Activated CD4-positive, alpha-beta T cell treated with anti-CD3 and anti-CD28 coated beads, Interleukin-2, amount 10 ng/mL, durations not matched to agents 24 days and 14 days (primary cell): Measurements from ENCODE around the gene EXOSC5. TPM values are rescaled to one million over a fixed set of nuclear protein-coding genes. Genes with fewer than 3 reads are reported as not detected.
"Not testable (repeated sequence)": the region's sequence is repeated elsewhere in the genome, so short reads cannot be mapped to it uniquely, and the experiment has no call there.

Experiments
- DNase-seq: peaks from one replicate; pipeline ENCODE4 v3.0.0; 2022
- H3K27ac Mint-ChIP-seq: one replicate; pipeline ENCODE4 v1.8.0; 2022; ENCODE audit warnings: mild to moderate bottlenecking, mixed read lengths
- H3K27me3 Mint-ChIP-seq: one replicate; pipeline ENCODE4 v1.8.0; 2022; ENCODE audit warnings: mixed read lengths
- H3K36me3 Mint-ChIP-seq: one replicate; pipeline ENCODE4 v1.8.0; 2022; ENCODE audit warnings: low read depth, mild to moderate bottlenecking, mixed read lengths
- H3K4me1 Mint-ChIP-seq: one replicate; pipeline ENCODE4 v1.8.0; 2021; ENCODE audit warnings: mixed read lengths
- H3K4me3 Mint-ChIP-seq: one replicate; pipeline ENCODE4 v1.8.0; 2022; ENCODE audit warnings: mild to moderate bottlenecking, moderate library complexity, mixed read lengths
- H3K9me3 Mint-ChIP-seq: one replicate; pipeline ENCODE4 v1.8.0; 2021; ENCODE audit warnings: mixed read lengths
- intact Hi-C: fragments of 100-400 bp; cut with micrococcal nuclease; formaldehyde crosslinking; loops from one replicate; pipeline ENCODE4 v1.15.1; 2023
- total RNA-seq: library from RNA; stranded (reverse); gene quantifications from 2 replicates; pipeline ENCODE4 v1.2.3, GENCODE V29; 2022

The EXOSC5 gene
- 65.8 and 69.2 TPM in 2 replicates for total RNA-seq

GRCh38 chr19:41397086-41398049 lies at the start of gene EXOSC5, which contains the start of gene BCKDHA:
Gene EXOSC5, minus strand, starts transcription at chr19:41397359. Its CDS starts 31 bp downstream, at chr19:41397328.
Gene BCKDHA, plus strand, starts transcription at chr19:41397818. Its CDS starts 10 bp downstream, at chr19:41397828.
- intact Hi-C loops: loop anchor here (1.0 to 5.0 kb wide), 5 partner anchors 33 to 785 kb away; partner anchors contain the start of genes B9D2, DMAC2 and HNRNPUL1
- peak within 1 kb of the TSS; percentile 99 for H3K4me3 Mint-ChIP-seq
- no peaks in the 10 kb centered on the region for H3K27me3 Mint-ChIP-seq
- H3K9me3 Mint-ChIP-seq: no peaks in the 10 kb centered on the region
- peaks cover 17% of the 10 kb centered on the region for H3K36me3 Mint-ChIP-seq
- H3K4me1 Mint-ChIP-seq: peaks cover 39% of the 10 kb centered on the region
- H3K27ac Mint-ChIP-seq: peak within 1 kb of the TSS; percentile 100
- peak; percentile 100 for DNase-seq

- H3K36me3 Mint-ChIP-seq: no peaks in the 10 kb centered on the region
- DNase-seq: peak; percentile 54
- no peak overlapping the region for H3K4me3 Mint-ChIP-seq
- H3K9me3 Mint-ChIP-seq: no peaks in the 10 kb centered on the region
- H3K27ac Mint-ChIP-seq: no peak overlapping the region
- peaks cover 17% of the 10 kb centered on the region for H3K4me1 Mint-ChIP-seq
- intact Hi-C loops: no loop called here
- peaks cover 2% of the 10 kb centered on the region for H3K27me3 Mint-ChIP-seq
Observed at GRCh38 chr19:41445575-41445974, 48.4 kb upstream of the EXOSC5 start.

GRCh38 chr19:41443813-41444455 lies 46.8 kb upstream of the EXOSC5 start:
- peak; percentile 52 for DNase-seq
- Mint-ChIP-seq H3K36me3 (no peaks in the 10 kb centered on the region), H3K4me3 (no peak overlapping the region), H3K27me3 (peaks cover 2% of the 10 kb centered on the region), H3K4me1 (peaks cover 14% of the 10 kb centered on the region), H3K27ac (no peak overlapping the region), H3K9me3 (no peaks in the 10 kb centered on the region)
- intact Hi-C loops: no loop called here

- intact Hi-C loops: no loop called here
- no peak within 1 kb of the TSS for H3K4me3 Mint-ChIP-seq
- H3K27me3 Mint-ChIP-seq: peaks cover 2% of the 10 kb centered on the region
- no peak within 1 kb of the TSS for H3K27ac Mint-ChIP-seq
- H3K9me3 Mint-ChIP-seq: no peaks in the 10 kb centered on the region
- peaks cover 16% of the 10 kb centered on the region for H3K4me1 Mint-ChIP-seq
- peak; percentile 55 for DNase-seq
- peaks cover 2% of the 10 kb centered on the region for H3K36me3 Mint-ChIP-seq
Observed at GRCh38 chr19:41442473-41443355, 45.6 kb upstream of the EXOSC5 start, which contains the start of gene ERICH4. Gene ERICH4, plus strand, starts transcription at chr19:41443156. Its CDS starts 14 bp downstream, at chr19:41443170.

GRCh38 chr19:41441321-41441945 lies 44.3 kb upstream of the EXOSC5 start:
- Mint-ChIP-seq H3K27me3 (no peaks in the 10 kb centered on the region), H3K27ac (no peak overlapping the region), H3K9me3 (no peaks in the 10 kb centered on the region), H3K4me3 (no peak overlapping the region), H3K36me3 (peaks cover 7% of the 10 kb centered on the region), H3K4me1 (peaks cover 16% of the 10 kb centered on the region)
- intact Hi-C loops: no loop called here
- DNase-seq: no peak

GRCh38 chr19:41439441-41440222 lies 42.5 kb upstream of the EXOSC5 start, which contains the start of gene DMAC2:
Gene DMAC2, minus strand, starts transcription at chr19:41439912. Its CDS starts 13 bp downstream, at chr19:41439899.
- Mint-ChIP-seq H3K27me3 (no peaks in the 10 kb centered on the region), H3K4me1 (peaks cover 16% of the 10 kb centered on the region), H3K4me3 (no peak within 1 kb of the TSS), H3K27ac (no peak within 1 kb of the TSS), H3K36me3 (peaks cover 7% of the 10 kb centered on the region), H3K9me3 (no peaks in the 10 kb centered on the region)
- intact Hi-C loops: loop anchor here (1.0 kb wide), 3 partner anchors 11 to 75 kb away; partner anchors contain the start of genes B9D2, BCKDHA and EXOSC5
- DNase-seq: peak; percentile 98

GRCh38 chr19:41437944-41438574 lies 40.9 kb upstream of the EXOSC5 start:
- Mint-ChIP-seq H3K4me1 (peaks cover 15% of the 10 kb centered on the region), H3K9me3 (no peaks in the 10 kb centered on the region), H3K4me3 (peak overlapping the region; percentile 3), H3K36me3 (peaks cover 11% of the 10 kb centered on the region), H3K27ac (no peak overlapping the region), H3K27me3 (no peaks in the 10 kb centered on the region)
- intact Hi-C loops: no loop called here
- no peak for DNase-seq

GRCh38 chr19:41436674-41436951 lies 39.5 kb upstream of the EXOSC5 start:
- peaks cover 21% of the 10 kb centered on the region for H3K36me3 Mint-ChIP-seq
- peak overlapping the region; percentile 21 for H3K4me3 Mint-ChIP-seq
- no peak overlapping the region for H3K27ac Mint-ChIP-seq
- no peaks in the 10 kb centered on the region for H3K9me3 Mint-ChIP-seq
- H3K27me3 Mint-ChIP-seq: no peaks in the 10 kb centered on the region
- intact Hi-C loops: no loop called here
- no peak for DNase-seq
- H3K4me1 Mint-ChIP-seq: peaks cover 15% of the 10 kb centered on the region

GRCh38 chr19:41435936-41436673 lies 38.9 kb upstream of the EXOSC5 start:
- intact Hi-C loops: no loop called here
- H3K4me1 Mint-ChIP-seq: peaks cover 15% of the 10 kb centered on the region
- DNase-seq: no peak
- no peaks in the 10 kb centered on the region for H3K9me3 Mint-ChIP-seq
- no peaks in the 10 kb centered on the region for H3K27me3 Mint-ChIP-seq
- H3K4me3 Mint-ChIP-seq: peak overlapping the region; percentile 21
- H3K27ac Mint-ChIP-seq: no peak overlapping the region
- H3K36me3 Mint-ChIP-seq: peaks cover 24% of the 10 kb centered on the region

- H3K4me3 Mint-ChIP-seq, DNase-seq, H3K9me3 Mint-ChIP-seq, H3K27ac Mint-ChIP-seq, intact Hi-C loops, H3K27me3 Mint-ChIP-seq: not testable (repeated sequence)
- Mint-ChIP-seq H3K4me1 (peaks cover 10% of the 10 kb centered on the region), H3K36me3 (peaks cover 26% of the 10 kb centered on the region)
Observed at GRCh38 chr19:41435376-41435775, 38.2 kb upstream of the EXOSC5 start.

GRCh38 chr19:41434450-41434849 lies 37.3 kb upstream of the EXOSC5 start:
- intact Hi-C loops: no loop called here
- Mint-ChIP-seq H3K4me3 (no peak overlapping the region), H3K36me3 (peaks cover 26% of the 10 kb centered on the region), H3K4me1 (peaks cover 7% of the 10 kb centered on the region), H3K27me3 (no peaks in the 10 kb centered on the region), H3K9me3 (no peaks in the 10 kb centered on the region), H3K27ac (peak overlapping the region; percentile 29)
- no peak for DNase-seq
